HepG2 (cell line): ENCODE results near the gene VPS52. TPM values are rescaled to one million over a fixed set of nuclear protein-coding genes. Genes with fewer than 3 reads are reported as not detected.

ENCODE experiments used
- CCAR2 ChIP-seq: fragments of 200-400 bp; formaldehyde crosslinking; optimal IDR thresholded peaks from 2 replicates; pipeline ENCODE3; 2018; ENCODE audit warnings: low read depth, mild to moderate bottlenecking, low read length, moderate library complexity
- DDIT3 ChIP-seq: sonication (generic); formaldehyde crosslinking; IDR thresholded peaks from 2 replicates; pipeline ENCODE4 v1.4.0; 2020; ENCODE audit warnings: mild to moderate bottlenecking, missing genetic modification reagents
- HNF4G ChIP-seq, 2 experiments: sonication (generic) in 1 of 2; formaldehyde crosslinking in 1 of 2; IDR thresholded peaks; 2 replicates each; pipeline versions ENCODE4 v1.4.0 to v1.6.1; 2011 to 2020; ENCODE audit warnings: borderline replicate concordance in 2 of 2, low read depth in 2 of 2, mild to moderate bottlenecking in 2 of 2, low read length in 1 of 2, missing genetic modification reagents in 1 of 2, moderate library complexity in 1 of 2
- NFE2L1 ChIP-seq: sonication (generic); formaldehyde crosslinking; IDR thresholded peaks from 2 replicates; pipeline ENCODE4 v1.4.0; 2020; ENCODE audit warnings: missing genetic modification reagents, mild to moderate bottlenecking, borderline replicate concordance
- NR3C1 ChIP-seq: sonication (generic); formaldehyde crosslinking; IDR thresholded peaks from 2 replicates; pipeline ENCODE4 v1.4.0; 2020; ENCODE audit warnings: missing genetic modification reagents
- PRDM4 ChIP-seq: sonication (generic); formaldehyde crosslinking; IDR thresholded peaks from 2 replicates; pipeline ENCODE4 v1.9.0; 2021; ENCODE audit warnings: missing genetic modification reagents, borderline replicate concordance
- RARG ChIP-seq: sonication (generic); formaldehyde crosslinking; IDR thresholded peaks from 2 replicates; pipeline ENCODE4 v1.4.0; 2020; ENCODE audit warnings: low read depth, mild to moderate bottlenecking, missing genetic modification reagents
- REPIN1 ChIP-seq: sonication (generic); formaldehyde crosslinking; IDR thresholded peaks from 2 replicates; pipeline ENCODE4 v1.8.0; 2022; ENCODE audit warnings: missing genetic modification reagents, low read depth, mild to moderate bottlenecking, borderline replicate concordance
- SIN3B ChIP-seq: fragments of 150-350 bp; IDR thresholded peaks from 2 replicates; pipeline ENCODE4 v1.6.1; 2014; ENCODE audit warnings: low read length
- SIX1 ChIP-seq: sonication (generic); formaldehyde crosslinking; IDR thresholded peaks from 2 replicates; pipeline ENCODE4 v1.4.0; 2020; ENCODE audit warnings: missing genetic modification reagents, borderline replicate concordance
- YY1 ChIP-seq: IDR thresholded peaks from 2 replicates; pipeline ENCODE4 v1.6.1; 2011; ENCODE audit warnings: low read length, low read depth, moderate library complexity, mild to moderate bottlenecking; ENCODE audit not compliant: insufficient read depth, insufficient replicate concordance
- ZNF121 ChIP-seq: sonication (generic); formaldehyde crosslinking; IDR thresholded peaks from 2 replicates; pipeline ENCODE4 v1.5.0; 2020; ENCODE audit warnings: mild to moderate bottlenecking, missing genetic modification reagents
- ZNF674 ChIP-seq: sonication (generic); formaldehyde crosslinking; IDR thresholded peaks from 2 replicates; pipeline ENCODE4 v1.5.0; 2020; ENCODE audit warnings: low read depth, mild to moderate bottlenecking, missing genetic modification reagents
- polyA plus RNA-seq, 8 experiments: library from polyadenylated mRNA; depleted of rRNA in 3 of 8; stranded (reverse) in 7 of 8; unstranded in 1 of 8; fragments of >200 nt; fragmentation: Illumina TruSeq in 4 of 8; extraction: Trizol in 4 of 8; gene quantifications; 2 replicates each; pipeline versions ENCODE4 v1.2.1 to v1.2.3, GENCODE V29; 2011 to 2016; ENCODE audit warnings: low read depth in 4 of 8, missing spikeins in 1 of 8, mixed read lengths in 1 of 8; ENCODE audit not compliant: insufficient read depth in 1 of 8
- total RNA-seq, 5 experiments: library from RNA; depleted of rRNA; stranded (reverse); fragments of >200 nt; fragmentation: Illumina TruSeq; extraction: Trizol; gene quantifications; 2 replicates each; pipeline ENCODE4 v1.2.3, GENCODE V29; 2016; ENCODE audit warnings: low read depth in 1 of 5
- TF ChIP-seq, protein P1 (sequence below): IDR thresholded peaks from 2 replicates; pipeline ENCODE4 v1.6.1; 2016; ENCODE audit warnings: missing biosample characterization, missing genetic modification reagents, low read depth
- TF ChIP-seq, protein P2 (sequence below): sonication (generic); formaldehyde crosslinking; IDR thresholded peaks from 2 replicates; pipeline ENCODE4 v1.8.0; 2022; ENCODE audit warnings: missing genetic modification reagents, mild to moderate bottlenecking, borderline replicate concordance
- TF ChIP-seq, protein P3 (sequence below): sonication (generic); formaldehyde crosslinking; IDR thresholded peaks from 2 replicates; pipeline ENCODE4 v1.4.0; 2020; ENCODE audit warnings: missing genetic modification reagents, mild to moderate bottlenecking, borderline replicate concordance

VPS52 gene
- total and polyA plus RNA-seq, 2 of the 13 experiments (the other 11 are each of a cell fraction or from before 2014, with no cell fraction given): 48.9 to 85.5 TPM

DNA sequence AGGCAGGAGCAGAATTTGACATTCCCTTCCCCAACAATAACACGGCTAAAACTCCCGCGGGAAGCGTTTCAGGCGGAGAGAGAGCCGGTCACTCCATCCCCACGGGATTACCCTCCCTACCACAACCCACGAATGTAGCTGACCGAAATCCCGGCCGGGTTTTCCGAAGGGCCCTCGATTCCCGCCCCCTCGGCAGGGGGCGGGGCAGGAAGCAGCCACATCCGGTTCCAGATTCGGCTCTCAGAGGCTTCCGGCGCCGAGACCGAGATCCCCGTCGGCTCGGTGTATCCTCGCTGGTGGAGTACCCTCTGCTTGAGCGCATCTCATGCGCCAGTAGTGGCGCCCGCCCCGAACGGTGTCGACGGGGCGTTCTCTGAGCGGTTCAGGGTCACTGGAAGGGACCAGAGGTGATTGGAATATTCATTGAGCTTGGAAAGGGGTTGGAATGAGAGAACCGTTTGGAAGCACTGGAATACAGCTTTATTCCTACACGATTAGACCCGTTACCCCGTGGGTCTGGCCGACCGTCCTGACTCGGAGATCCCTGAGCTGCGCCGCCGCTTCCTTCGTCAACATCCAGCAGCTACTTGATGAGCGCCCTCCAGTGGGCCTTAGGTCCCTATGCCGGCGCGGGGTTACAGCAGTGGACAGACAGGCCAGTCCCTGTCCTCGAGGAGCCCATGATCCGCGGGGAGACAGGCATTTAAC lies 27.7 kb upstream of the VPS52 start (continued):
- peak; percentile 53; the same call in 1 of the 2 replicates for TF ChIP-seq DDIT3
- TF ChIP-seq REPIN1 (CRISPR knock-in tag): peak; percentile 95
- peak; percentile 37; the same call in 1 of the 2 replicates for TF ChIP-seq ZNF121 (CRISPR knock-in tag)
- TF ChIP-seq, protein P1, sequence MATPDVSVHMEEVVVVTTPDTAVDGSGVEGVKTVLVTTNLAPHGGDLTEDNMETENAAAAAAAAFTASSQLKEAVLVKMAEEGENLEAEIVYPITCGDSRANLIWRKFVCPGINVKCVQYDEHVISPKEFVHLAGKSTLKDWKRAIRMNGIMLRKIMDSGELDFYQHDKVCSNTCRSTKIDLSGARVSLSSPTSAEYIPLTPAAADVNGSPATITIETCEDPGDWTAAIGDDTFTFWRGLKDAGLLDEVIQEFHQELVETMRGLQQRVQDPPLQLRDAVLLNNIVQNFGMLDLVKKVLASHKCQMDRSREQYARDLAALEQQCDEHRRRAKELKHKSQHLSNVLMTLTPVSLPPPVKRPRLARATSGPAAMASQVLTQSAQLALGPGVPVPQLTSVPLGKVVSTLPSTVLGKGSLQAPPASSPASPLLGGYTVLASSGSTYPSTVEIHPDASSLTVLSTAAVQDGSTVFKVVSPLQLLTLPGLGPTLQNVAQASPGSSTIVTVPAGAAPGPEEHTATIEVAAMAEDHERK: 0 out of 2 replicates have a peak, but pooled peaks have one; percentile 27
- TF ChIP-seq RARG (CRISPR knock-in tag): 0 out of 2 replicates have a peak, but pooled peaks have one; percentile 27
- TF ChIP-seq CCAR2: peak; percentile 89
- no peak for TF ChIP-seq SIX1 (CRISPR knock-in tag)
- TF ChIP-seq, protein P2, sequence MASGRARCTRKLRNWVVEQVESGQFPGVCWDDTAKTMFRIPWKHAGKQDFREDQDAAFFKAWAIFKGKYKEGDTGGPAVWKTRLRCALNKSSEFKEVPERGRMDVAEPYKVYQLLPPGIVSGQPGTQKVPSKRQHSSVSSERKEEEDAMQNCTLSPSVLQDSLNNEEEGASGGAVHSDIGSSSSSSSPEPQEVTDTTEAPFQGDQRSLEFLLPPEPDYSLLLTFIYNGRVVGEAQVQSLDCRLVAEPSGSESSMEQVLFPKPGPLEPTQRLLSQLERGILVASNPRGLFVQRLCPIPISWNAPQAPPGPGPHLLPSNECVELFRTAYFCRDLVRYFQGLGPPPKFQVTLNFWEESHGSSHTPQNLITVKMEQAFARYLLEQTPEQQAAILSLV: no peak; the same call in 1 of the 2 replicates
- no peak for TF ChIP-seq NR3C1 (CRISPR knock-in tag)
- TF ChIP-seq SIN3B: no peak; the same call in none of the 2 replicates
- TF ChIP-seq ZNF674: peak; percentile 98; the same call in 1 of the 2 replicates
- TF ChIP-seq YY1: peak; percentile 53
- no peak for TF ChIP-seq NFE2L1
- TF ChIP-seq HNF4G (IDR thresholded peaks at IDR 0.05; ENCODE audit: borderline replicate concordance, low read depth, low read length): peak; percentile 64; the same call in 1 of the 2 replicates
- peak; percentile 29; the same call in 1 of the 2 replicates for TF ChIP-seq HNF4G (CRISPR knock-in tag; IDR thresholded peaks at IDR 0.05; ENCODE audit: borderline replicate concordance, low read depth)
- no peak; the same call in 1 of the 2 replicates for TF ChIP-seq PRDM4
- TF ChIP-seq, protein P3, sequence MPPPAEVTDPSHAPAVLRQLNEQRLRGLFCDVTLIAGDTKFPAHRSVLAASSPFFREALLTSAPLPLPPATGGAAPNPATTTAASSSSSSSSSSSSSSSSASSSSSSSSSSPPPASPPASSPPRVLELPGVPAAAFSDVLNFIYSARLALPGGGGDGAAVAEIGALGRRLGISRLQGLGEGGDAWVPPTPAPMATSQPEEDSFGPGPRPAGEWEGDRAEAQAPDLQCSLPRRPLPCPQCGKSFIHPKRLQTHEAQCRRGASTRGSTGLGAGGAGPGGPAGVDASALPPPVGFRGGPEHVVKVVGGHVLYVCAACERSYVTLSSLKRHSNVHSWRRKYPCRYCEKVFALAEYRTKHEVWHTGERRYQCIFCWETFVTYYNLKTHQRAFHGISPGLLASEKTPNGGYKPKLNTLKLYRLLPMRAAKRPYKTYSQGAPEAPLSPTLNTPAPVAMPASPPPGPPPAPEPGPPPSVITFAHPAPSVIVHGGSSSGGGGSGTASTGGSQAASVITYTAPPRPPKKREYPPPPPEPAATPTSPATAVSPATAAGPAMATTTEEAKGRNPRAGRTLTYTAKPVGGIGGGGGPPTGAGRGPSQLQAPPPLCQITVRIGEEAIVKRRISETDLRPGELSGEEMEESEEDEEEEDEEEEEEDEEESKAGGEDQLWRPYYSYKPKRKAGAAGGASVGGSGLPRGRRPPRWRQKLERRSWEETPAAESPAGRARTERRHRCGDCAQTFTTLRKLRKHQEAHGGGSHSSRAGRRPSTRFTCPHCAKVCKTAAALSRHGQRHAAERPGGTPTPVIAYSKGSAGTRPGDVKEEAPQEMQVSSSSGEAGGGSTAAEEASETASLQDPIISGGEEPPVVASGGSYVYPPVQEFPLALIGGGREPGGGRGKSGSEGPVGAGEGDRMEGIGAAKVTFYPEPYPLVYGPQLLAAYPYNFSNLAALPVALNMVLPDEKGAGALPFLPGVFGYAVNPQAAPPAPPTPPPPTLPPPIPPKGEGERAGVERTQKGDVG (CRISPR knock-in tag): no peak
